Left cardiac atrium (tissue), 4 donors: ENCODE measurements around the gene LRP1B. TPM values are rescaled to one million over a fixed set of nuclear protein-coding genes. Genes with fewer than 3 reads are reported as not detected.

Source experiments
- ATAC-seq, 2 donors: fragments of 200-7000 bp; cut with Tn5 transposase; one replicate each; pipeline ENCODE4 v1.9.1; 2020; ENCODE audit warnings: mild to moderate bottlenecking in 2 of 2, moderate library complexity in 2 of 2
- DNase-seq: peaks from one replicate; pipeline ENCODE4 v3.0.0-alpha.2; 2020
- intact Hi-C, 2 donors: fragments of 100-400 bp; cut with DNase I; formaldehyde crosslinking; loops; one replicate each; pipeline versions ENCODE4 v1.14.1 to v1.15.1; 2022 to 2023
- total RNA-seq, 2 donors: library from RNA; stranded (reverse); fragmentation: NEBNext Ultra II Directional; extraction: Animal tissue kit (Norgen Biotek cat#: 25700); gene quantifications; one replicate each; pipeline ENCODE4 v1.2.1, GENCODE V29; 2021
- donor health status: DM: no; HTN: yes; CAD: no.
- donor health status: DM: no; HTN: yes; CAD: no; lungs with severe emphysema.
- donor health status: DM: yes; HTN: yes; CAD: no.
- donor health status: Dilated cardiomyopathy.

LRP1B gene
- total RNA-seq, 2 donors from 2014 or later = 1.2 TPM

DNA sequence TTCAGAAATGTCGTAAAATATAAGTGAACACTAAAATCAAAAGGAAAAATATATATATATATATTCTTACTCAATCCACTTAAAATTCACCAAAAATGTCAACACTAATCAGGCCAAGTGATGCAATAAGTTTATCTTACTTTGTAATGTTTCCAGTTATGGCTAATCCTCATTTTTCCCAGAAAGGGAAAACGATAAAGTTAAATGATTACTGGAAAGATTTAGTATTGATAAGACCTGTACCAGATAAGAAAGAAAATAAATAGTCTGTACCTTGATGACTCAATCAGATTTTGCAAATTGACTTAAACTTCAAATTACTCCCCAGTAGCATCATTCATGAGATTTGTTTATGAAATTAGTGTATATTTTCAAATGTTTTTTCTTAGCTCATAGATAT is 407.0 kb downstream of the LRP1B start:
- ATAC-seq (no peak), DNase-seq (no peak)
- intact Hi-C loops = no loop called here

DNA sequence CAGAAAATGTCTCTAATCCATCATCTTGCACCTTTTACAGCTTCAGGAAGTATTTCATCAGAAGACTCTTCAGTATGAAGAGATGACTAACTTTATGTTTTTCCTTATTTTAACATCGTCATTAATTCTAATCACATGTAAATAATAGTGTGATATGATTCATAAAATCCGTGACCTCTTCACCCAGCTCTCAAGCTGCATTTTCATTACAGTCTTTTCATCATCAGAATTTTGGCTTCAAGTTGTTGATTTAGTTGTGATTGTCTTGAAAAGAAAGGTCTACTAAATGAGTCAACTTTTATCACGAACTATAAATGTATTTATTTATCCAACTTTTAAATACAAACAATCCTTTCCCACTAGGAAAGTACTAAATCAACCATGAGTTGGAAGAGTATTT is 410.3 kb downstream of the LRP1B start:
- ATAC-seq (no peak), DNase-seq (no peak)
- intact Hi-C loops = no loop called here

DNA sequence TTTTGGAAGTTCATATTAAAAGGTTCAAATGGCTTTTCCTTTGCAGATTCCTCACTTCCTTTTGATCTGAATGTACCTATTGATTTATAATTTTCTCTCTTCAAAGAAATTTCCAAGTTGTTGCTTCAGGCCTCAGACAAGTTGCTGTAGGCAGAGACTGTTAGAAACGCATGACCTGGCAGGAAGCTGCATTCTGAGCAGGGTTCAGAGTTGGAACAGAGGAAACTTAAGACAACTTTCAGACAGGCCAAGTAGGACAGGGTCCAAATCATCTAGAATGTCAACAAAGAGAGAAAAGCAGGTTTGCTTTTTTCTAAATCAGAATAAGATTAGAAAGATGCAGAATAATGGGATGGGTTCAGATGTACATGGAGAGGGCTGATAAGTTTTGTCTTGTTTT is 416.3 kb downstream of the LRP1B start:
- intact Hi-C loops = no loop called here
- DNase-seq (no peak), ATAC-seq (peak in 1 of 2 donors; percentile 44)

DNA sequence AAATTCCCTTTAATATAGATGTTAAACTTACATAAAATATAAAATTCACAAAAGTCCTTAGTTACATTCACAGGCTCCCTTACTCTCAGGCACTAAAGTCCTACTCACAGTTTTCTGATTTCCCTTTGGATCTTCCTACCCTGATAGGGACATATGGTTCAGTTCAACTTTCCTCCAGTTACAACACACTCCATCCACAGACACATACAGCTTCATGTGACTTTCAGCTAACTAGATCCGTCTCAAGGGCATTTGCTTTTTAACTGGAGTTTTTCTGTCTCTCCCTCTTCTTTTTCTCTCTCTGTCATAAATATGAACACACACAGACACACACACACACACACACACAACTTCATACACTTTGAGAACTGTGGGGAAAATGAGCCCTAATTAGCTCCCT is 419.2 kb downstream of the LRP1B start:
- DNase-seq (no peak), ATAC-seq (no peak)
- intact Hi-C loops = no loop called here

DNA sequence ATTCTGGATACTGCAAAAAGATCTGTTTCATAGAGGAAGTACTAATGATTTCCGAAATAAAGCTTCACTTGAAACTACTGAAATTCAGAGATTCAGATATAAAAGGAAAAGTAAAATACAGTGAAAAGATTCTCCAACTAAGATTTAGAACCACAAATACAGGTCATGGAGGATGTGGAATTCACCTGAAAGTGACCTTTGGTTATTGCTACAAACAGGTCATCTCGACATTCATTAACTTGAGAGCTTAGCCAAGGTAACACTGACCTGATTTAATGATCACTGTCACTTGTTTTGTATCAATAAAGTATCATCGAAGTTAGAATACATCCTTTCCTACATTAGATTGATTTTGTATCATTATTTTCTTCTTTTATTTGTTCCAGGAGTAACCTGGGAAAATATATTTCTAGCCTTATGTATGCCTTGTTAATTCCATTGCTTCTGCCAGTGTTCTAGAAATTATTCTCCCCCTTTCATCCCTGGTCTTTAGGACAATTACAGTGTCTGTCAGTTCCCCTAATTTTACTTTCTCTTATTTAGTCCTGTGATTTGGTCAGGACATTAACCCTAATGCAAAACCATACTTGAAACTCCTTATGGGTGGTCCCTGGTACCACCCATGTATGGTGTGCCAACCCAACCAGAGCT is 420.1 kb downstream of the LRP1B start:
- no peak for DNase-seq
- no peak for ATAC-seq

DNA sequence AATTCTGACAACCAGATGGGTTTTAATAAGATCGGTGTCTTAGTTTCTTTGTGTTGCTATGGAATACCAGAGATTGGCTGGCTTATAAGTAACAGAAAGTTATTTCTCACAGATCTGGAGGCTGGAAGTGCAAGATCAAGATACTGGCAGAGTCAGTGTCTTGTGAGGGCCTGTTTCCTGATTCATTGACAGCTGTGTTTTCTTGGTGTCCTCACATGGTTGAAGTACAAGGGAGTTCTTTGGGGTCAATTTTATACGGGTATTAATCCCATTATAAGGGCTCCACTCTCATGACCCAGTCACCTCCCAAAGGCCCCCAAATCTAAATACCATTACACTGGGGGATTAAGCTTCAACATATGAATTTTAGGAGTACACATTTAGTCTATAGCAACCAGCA is 421.1 kb downstream of the LRP1B start:
- intact Hi-C loops = no loop called here
- no peak for ATAC-seq
- DNase-seq = no peak

More for the DNA sequence above, 420.1 kb downstream of the LRP1B start:
- intact Hi-C loops = no loop called here

DNA sequence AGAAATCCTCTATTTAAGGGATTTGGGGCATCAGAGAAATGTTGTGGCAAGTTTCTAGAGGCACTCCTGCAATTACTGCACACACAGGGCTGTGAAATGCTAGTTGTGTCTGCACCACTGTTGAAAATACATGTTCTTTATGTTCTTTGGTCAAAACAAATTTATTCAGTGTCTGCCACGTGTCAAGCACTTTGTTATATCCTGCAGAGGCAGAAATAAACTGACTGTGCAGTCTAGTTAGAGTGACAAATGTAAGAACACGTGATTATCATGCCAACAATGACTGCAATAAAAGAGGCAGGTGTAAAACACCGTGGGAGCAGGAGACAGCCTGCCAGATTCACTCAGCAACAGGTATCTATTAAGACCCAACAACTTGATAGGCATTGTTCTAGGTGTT is 423.3 kb downstream of the LRP1B start:
- intact Hi-C loops = no loop called here
- no peak for DNase-seq
- ATAC-seq = no peak

DNA sequence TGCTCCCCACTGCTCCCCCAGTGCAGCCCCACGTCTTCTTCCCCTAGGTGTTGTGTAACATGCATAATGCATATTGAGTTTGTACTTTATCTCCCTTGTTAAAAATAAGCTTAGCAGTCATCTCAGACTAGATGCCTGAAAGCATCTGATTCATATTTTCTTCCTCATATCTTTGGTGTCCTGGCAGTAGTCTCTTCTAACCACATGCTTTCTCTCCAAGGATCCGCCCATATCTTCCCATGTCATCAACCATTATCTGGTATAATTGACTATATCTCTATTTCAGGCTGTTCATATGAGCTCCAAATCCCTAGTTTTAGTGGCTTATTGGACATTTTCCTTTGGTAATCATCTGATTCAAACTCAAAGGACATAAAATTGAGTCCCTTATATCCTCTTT is 426.3 kb downstream of the LRP1B start:
- DNase-seq = no peak
- intact Hi-C loops = no loop called here
- ATAC-seq = no peak

DNA sequence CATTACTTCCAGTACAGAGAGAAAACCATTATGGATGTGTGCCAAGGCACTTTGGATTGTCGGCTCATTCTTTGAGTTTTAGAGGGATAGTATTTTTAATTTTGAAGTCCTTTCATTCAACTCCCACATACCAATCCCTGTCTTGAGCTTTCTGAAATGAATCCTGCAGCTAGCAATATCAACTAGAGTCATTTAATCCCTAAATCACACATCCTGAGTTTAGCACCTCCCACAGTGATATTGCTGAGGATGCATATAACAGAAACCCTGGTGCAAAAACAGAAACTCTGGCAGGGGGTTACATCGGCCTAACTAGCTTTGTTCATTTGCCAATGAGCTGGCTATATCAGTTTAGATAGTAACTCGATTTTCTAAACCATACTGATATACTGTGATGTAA is 427.3 kb downstream of the LRP1B start:
- ATAC-seq = no peak

DNA sequence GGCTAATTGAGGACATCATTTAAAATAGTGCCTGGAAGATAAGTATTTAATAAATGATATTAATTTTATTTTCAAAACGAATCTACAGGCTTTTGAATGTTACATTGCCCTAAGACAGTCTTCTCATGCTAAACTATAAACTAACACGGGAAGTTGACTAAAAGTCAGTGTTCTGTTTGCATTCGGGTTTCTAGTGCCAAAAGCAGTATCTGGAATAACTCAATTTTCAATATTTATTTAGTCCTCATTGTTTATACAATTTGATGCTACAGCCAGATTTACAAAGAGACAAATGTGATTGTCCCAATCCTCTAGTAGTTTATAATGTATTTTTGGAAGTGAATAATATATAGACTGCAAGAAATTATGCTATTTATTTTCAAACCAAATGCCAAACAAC is 429.2 kb downstream of the LRP1B start:
- no peak for ATAC-seq
- DNase-seq = no peak

More for the DNA sequence above, 427.3 kb downstream of the LRP1B start:
- intact Hi-C loops = no loop called here
- DNase-seq = no peak

DNA sequence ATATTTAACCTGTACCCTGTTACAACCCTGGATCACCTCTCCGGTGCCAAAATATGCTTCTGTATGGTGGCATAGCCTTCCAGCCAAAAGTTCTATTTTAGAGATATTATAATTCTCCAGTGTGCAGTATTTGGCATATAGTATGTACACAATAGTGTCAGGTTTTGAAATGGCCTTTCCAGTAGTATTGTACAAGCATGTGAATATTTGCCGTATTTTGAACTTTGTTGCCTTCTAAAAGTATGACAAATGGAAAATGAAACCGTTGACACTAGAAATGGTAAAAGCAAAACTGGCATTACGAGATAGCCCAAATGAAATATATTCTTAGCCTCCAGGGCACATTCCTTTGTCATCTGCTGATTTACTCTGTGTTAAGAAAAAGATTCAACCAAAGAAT is 431.2 kb downstream of the LRP1B start:
- no peak for ATAC-seq
- intact Hi-C loops = no loop called here

More for the DNA sequence above, 429.2 kb downstream of the LRP1B start:
- intact Hi-C loops = no loop called here

DNA sequence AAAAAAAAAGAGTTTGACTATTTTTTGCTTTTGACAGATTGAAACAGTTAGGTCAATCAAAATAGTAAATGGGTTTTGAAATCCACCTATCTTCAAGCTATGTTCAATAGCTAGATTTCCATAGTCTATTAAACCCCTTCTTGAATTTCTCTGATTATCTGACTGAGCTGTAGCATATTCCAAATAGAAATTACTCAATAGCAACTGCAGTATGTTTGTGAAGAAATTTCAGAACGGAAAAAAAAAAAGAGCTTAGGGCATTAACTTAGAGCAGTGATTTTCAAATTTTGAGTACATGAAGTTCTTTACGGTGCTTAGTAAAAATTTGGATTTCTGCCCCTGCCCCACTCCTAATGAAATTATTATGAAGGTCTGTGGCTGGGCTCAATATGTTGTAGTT is 432.3 kb downstream of the LRP1B start:
- intact Hi-C loops = no loop called here
- ATAC-seq (no peak), DNase-seq (no peak)

More for the DNA sequence above, 431.2 kb downstream of the LRP1B start:
- no peak for DNase-seq

DNA sequence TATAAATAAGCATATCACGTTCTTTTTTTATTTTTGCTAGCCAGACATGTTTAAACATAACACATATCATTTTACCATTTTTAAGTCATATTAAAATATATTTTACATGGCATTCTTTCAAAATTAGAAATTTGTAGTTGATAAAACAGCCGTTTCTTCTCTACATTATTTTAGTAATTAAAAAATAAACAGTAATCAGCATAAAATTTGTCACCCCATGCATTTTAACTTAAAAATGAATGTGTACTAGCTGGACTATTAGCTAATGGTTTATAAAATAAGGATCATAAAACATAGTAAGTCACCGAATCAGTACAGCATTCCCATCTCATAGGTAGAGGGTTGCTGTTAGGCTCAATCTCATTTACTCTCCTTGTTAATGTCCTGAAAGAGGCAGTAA is 433.8 kb downstream of the LRP1B start:
- no peak for ATAC-seq
- DNase-seq = no peak
- intact Hi-C loops = no loop called here

DNA sequence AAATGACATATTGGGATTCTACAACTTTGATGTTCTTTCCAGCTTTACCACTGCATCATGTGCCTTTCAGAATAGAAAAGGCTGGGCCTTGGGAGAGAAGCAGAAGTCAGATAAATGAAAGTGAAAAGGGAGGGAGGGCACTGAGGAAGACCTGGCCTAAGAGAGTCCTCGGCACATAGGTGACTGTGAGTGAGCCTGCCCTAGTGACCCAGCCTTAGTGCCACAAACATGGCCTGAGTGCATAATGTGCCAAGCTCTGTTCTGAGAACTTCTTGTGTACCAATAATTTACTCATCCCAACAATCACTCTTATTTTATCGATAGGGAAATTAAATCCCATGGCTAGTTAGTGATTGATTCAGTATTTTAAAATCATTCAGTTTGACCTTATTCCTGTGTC is 436.6 kb downstream of the LRP1B start:
- intact Hi-C loops = no loop called here
- ATAC-seq (no peak), DNase-seq (no peak)

DNA sequence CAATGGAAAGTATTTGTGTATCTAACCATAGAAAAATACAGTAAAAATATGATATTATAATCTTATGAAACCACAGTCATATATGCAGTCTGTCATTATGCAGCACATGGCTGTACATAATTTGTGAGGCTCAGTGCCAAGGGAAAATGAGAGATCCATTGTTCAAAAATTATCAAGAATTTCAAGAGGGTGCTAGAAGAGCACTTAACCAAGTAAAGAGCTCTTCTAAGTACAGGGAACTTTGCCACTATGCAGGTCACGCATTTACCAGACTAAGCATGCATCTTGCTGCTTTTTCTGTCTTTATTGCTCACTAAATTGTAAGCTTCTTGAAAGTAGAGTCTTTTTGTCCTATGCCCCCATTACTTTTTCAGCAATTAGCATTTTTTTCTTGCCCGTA is 438.0 kb downstream of the LRP1B start:
- no peak for DNase-seq
- ATAC-seq = no peak
- intact Hi-C loops = no loop called here

DNA sequence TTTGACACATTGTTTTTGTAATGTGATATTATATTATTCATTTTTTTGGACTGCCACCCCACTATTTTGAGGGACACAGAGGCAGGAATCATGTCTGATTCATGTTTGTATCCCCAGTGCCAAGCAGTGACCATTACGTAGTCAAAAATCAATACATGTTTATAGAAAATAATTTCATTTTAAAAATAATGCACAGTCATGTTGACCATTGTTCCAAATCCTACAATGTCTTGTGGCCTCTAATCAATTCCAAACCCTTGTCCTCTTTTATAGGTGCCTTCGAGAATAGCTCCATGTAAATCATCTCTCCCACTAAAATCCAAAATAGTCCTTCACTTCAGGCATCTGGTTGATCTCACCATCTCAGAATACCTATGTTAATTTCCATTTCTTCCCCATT is 454.7 kb downstream of the LRP1B start:
- no peak for ATAC-seq
- intact Hi-C loops = no loop called here
- DNase-seq = no peak

DNA sequence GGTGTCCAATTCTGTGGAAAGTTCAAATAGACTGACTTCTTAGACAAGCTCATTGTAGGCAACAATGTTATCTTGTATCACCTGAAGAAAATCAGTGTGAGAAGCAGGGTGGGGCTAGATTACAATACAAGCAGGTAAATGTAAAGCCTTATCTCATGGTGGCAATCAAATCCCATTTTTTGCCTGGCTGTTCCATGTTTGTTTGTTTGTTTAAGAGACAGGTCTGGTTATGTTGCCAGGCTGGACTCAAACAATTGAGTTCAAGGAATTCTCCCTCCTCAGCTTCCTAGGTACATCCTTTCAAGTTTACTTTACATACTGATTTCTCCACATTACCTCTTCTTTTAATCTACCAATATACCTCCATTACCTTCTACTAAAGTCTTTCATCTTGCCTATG is 464.6 kb downstream of the LRP1B start:
- intact Hi-C loops = no loop called here
- DNase-seq (no peak), ATAC-seq (no peak)

DNA sequence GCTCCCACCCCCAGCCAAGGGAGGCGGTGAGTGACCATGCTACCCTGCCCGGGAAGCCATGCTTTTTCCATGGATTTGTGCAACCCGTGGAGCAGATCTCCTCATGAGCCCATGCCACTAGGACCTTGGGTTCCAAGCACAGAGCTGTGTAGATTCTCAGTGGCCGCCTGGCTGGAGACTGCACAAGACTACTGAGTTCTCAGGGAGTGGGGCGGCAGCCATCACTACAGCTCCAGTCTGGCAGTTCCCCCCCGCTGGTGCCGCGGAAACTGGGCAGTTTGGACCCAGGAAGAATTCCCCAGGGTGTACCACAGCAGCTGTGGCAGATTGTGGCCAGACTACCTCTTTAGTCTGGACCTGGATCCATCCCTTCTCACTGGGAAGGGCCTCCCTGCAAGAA is 470.6 kb downstream of the LRP1B start:
- intact Hi-C loops = no loop called here
- DNase-seq = no peak
- ATAC-seq = no peak

DNA sequence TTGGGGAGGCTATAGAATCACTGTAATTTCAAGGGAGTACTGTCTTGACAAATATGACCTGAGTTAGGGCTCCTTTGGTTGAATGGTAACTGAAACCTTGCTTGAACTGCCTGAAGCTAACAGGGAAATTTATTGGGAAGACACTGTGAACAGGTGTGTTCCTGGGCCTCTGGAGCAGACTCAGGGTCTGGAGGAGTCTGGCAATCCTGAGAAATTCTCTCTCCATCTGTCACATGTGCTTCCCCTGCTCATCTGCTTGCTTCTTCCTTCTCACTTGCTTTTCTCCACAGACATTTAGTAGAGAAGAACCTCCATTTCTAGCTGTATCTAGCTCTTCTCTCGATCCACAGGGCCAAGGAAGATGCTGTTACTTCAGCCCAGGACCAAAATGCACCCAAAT is 476.5 kb downstream of the LRP1B start:
- intact Hi-C loops = no loop called here
- ATAC-seq = no peak
- DNase-seq = no peak

DNA sequence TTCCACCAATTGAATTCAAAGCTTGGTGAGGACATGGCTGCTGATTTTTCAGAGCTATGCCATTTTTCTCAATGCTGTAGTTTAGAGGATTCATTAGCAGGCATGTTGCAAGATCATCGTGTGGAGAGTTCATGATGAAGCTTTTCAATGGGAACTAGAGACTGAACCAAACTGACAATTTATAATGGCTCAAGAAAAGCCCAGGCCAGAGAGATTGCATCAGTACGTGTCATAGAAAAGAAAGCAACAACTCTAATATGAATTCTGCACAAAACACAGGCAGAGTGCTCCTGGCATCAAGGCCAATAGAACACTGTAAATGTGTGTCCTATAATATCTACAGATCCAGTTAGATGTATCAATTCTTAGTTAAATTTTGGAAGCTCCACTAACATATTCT is 477.6 kb downstream of the LRP1B start:
- ATAC-seq (no peak), DNase-seq (no peak)
- intact Hi-C loops = no loop called here

DNA sequence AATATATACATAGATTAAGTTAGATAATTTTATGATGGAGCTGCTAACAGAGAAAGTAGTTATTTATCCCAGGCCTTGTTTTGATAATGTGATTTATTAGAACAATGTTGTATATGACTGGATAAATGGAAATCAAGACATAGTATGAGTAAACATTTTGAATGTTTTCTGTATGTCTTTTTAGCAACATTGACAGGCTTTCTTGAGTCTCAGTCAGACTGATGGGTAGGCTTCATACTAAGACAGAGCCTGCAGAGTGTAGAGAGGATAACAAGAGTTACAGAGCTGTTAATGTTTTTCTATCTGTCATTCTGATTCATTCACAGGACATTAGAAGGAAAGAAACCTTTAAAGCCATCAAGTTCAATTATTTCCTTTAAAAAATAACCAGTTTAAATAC is 478.5 kb downstream of the LRP1B start:
- DNase-seq = no peak
- intact Hi-C loops = no loop called here
- no peak for ATAC-seq

DNA sequence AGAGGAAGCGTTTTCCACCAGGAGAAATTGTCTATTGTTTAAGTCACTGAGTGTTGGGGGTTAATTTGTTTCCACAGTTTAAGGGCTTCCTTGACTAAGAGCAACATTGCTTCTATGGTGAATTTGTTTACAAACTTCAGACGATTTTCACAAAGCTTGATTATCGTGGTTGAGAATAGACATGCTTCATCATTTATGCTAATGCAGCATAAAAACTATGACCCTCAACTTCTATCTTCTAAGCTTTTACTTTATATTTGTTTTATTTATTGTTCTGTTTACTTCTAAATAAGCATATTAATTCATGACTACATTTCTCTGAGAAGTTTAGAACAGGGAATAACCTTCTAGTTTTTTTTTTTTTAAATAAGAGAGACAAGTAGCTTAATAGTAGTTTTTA is 483.5 kb downstream of the LRP1B start:
- no peak for DNase-seq
- no peak for ATAC-seq
- intact Hi-C loops = no loop called here
